Kidney (tissue), 14 donors: ENCODE results near the gene BRIP1. TPM values are rescaled to one million over a fixed set of nuclear protein-coding genes. Genes with fewer than 3 reads are reported as not detected.

Experiments
- DNase-seq, 5 donors: peaks; one replicate each; pipeline ENCODE4 v3.0.0-alpha.2; 2013 to 2020
- FAIRE-seq: peaks from 2 replicates; lab custom pipeline; 2012; peaks lifted over from hg19 to GRCh38; lab: Jason Lieb, UNC
- H3K27ac ChIP-seq, 2 donors: one replicate each; pipeline ENCODE4 v1.7.0; 2013; ENCODE audit warnings: low read depth in 2 of 2, low read length in 2 of 2, inconsistent platforms in 1 of 2
- H3K27me3 ChIP-seq: one replicate; pipeline ENCODE4 v1.7.1; 2013; ENCODE audit warnings: low read length, inconsistent platforms; ENCODE audit not compliant: control insufficient read depth, insufficient read depth
- H3K36me3 ChIP-seq, 3 donors: one replicate each; pipeline versions ENCODE4 v1.7.0 to v1.7.1; 2013; ENCODE audit warnings: low read length in 3 of 3, control low read depth in 1 of 3, inconsistent platforms in 1 of 3; ENCODE audit not compliant: insufficient read depth in 3 of 3, control insufficient read depth in 2 of 3
- H3K4me1 ChIP-seq, 3 donors: one replicate each; pipeline versions ENCODE4 v1.7.0 to v1.7.1; 2013; ENCODE audit warnings: low read length in 3 of 3, inconsistent platforms in 1 of 3, low read depth in 1 of 3; ENCODE audit not compliant: control insufficient read depth in 2 of 3, insufficient read depth in 2 of 3
- H3K4me3 ChIP-seq, 3 donors: one replicate each; pipeline versions ENCODE4 v1.7.0 to v1.8.1; 2013; ENCODE audit warnings: low read length in 3 of 3, control low read depth in 1 of 3, inconsistent platforms in 1 of 3
- H3K9ac ChIP-seq, 3 donors: one replicate each; pipeline versions ENCODE4 v1.7.0 to v1.7.1; 2013; ENCODE audit warnings: low read length in 3 of 3, control low read depth in 1 of 3, inconsistent platforms in 1 of 3
- H3K9me3 ChIP-seq, 3 donors: one replicate each; pipeline versions ENCODE4 v1.7.0 to v1.7.1; 2013; ENCODE audit warnings: low read length in 3 of 3, control low read depth in 1 of 3, inconsistent platforms in 1 of 3; ENCODE audit not compliant: control insufficient read depth in 2 of 3, insufficient read depth in 1 of 3
- intact Hi-C: fragments of 100-400 bp; cut with DNase I; formaldehyde crosslinking; loops from one replicate; pipeline ENCODE4 v1.11.1; 2022
- polyA plus RNA-seq: library from polyadenylated mRNA; stranded (reverse); fragments of 350-450 nt; fragmentation: Illumina TruSeq; extraction: RNeasy Lipid Tissue Mini Kit (QIAGEN cat#74804); gene quantifications from one replicate; pipeline ENCODE4 v1.2.3, GENCODE V29; 2014; ENCODE audit warnings: low read depth, low replicate concordance; ENCODE audit not compliant: insufficient read depth
- total RNA-seq: library from RNA; stranded (reverse); fragmentation: NEBNext Ultra II Directional; extraction: Animal tissue kit (Norgen Biotek cat#: 25700); gene quantifications from one replicate; pipeline ENCODE4 v1.2.1, GENCODE V29; 2021
- TF ChIP-seq, protein P1 (sequence below): IDR thresholded peaks from 3 replicates; pipeline ENCODE4 v1.5.1; 2012; ENCODE audit warnings: mild to moderate bottlenecking, moderate library complexity, borderline replicate concordance; ENCODE audit not compliant: insufficient read depth; ENCODE audit errors: extremely low read depth
- donor health status: control.
- donor health status: control.
- donor health status: control.
- donor health status: control.
- donor health status: control.
- donor health status: DM: yes; HTN: yes; CAD: no.
- donor health status: Normal renal cell carcinoma (clear cell type).

Gene BRIP1
- total and polyA plus RNA-seq, 2 donors from 2014 or later = 0.54 TPM; not detected in 1

DNA sequence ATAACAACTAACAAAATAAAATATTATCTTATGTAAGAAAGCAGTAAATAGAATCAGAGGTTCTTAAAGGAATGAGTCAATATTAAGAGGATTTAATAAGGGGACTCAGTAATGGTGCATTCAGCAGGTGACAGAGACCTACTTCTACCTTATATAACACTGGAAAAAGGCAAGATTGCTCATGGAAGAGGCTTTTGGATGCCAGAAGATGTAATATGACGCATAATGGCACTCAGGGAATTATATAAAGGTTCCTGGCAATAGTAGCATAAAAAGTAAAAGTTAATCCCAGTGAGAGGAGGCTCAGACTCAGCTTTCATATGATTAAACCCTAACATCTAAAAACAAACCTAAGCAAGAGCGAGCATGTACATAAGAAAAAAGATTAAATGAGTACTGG, 136.4 kb downstream of the BRIP1 start:
- TF ChIP-seq, protein P1, sequence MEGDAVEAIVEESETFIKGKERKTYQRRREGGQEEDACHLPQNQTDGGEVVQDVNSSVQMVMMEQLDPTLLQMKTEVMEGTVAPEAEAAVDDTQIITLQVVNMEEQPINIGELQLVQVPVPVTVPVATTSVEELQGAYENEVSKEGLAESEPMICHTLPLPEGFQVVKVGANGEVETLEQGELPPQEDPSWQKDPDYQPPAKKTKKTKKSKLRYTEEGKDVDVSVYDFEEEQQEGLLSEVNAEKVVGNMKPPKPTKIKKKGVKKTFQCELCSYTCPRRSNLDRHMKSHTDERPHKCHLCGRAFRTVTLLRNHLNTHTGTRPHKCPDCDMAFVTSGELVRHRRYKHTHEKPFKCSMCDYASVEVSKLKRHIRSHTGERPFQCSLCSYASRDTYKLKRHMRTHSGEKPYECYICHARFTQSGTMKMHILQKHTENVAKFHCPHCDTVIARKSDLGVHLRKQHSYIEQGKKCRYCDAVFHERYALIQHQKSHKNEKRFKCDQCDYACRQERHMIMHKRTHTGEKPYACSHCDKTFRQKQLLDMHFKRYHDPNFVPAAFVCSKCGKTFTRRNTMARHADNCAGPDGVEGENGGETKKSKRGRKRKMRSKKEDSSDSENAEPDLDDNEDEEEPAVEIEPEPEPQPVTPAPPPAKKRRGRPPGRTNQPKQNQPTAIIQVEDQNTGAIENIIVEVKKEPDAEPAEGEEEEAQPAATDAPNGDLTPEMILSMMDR = no peak
- Histone ChIP-seq H3K27ac (no peak overlapping the region), H3K4me1 (no peaks in the 10 kb centered on the region), H3K27me3 (no peaks in the 10 kb centered on the region), H3K9ac (no peak overlapping the region), H3K36me3 (no peaks in the 10 kb centered on the region), H3K4me3 (no peak overlapping the region), H3K9me3 (no peaks in the 10 kb centered on the region)
- no peak for DNase-seq
- FAIRE-seq = no peak
- intact Hi-C loops = no loop called here

DNA sequence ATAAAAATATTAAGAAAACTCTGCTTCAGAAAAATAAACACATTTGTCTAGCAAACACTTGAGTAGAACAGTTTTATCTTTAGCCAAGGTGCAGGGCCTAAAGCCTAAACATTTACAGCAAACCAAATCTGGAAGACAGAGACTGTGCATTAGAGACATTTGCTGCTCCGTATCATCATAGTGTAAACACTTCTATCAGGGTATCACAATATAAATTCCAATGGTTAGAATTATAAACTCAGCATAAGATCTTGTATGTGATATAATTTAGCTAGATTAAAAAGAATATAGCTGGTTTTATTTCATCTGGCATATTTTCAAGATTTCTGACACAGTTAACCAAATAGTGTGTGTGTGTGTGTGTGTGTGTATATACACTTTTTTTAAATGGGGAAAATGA, 138.6 kb downstream of the BRIP1 start:
- FAIRE-seq (no peak), DNase-seq (no peak)
- H3K4me3 ChIP-seq = no peak overlapping the region
- TF ChIP-seq, protein P1 = no peak
- no peaks in the 10 kb centered on the region for H3K27me3 ChIP-seq
- no peak overlapping the region for H3K27ac ChIP-seq
- intact Hi-C loops = no loop called here
- no peaks in the 10 kb centered on the region for H3K9me3 ChIP-seq
- no peaks in the 10 kb centered on the region for H3K4me1 ChIP-seq
- H3K36me3 ChIP-seq = no peaks in the 10 kb centered on the region
- no peak overlapping the region for H3K9ac ChIP-seq

DNA sequence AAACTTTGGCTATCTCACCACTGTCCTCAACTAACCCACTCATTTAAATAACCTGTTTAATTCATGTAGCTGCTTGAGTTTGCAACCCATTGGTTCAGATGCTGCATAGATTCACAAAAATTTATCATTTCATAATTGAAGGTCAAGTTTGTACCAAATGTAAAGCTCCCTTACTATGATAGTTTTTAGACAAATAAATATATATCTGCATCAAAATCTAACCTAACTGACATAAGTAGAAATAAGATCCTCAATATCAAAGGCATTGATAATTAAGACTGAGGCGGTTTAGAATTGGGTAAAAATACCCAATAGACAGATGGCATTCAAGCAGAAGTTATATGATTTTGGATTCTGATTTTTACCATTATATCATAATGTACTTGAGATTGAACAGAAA, 139.4 kb downstream of the BRIP1 start:
- no peaks in the 10 kb centered on the region for H3K9me3 ChIP-seq
- intact Hi-C loops = no loop called here
- H3K9ac ChIP-seq = no peak overlapping the region
- no peak overlapping the region for H3K4me3 ChIP-seq
- no peak for DNase-seq
- no peaks in the 10 kb centered on the region for H3K36me3 ChIP-seq
- H3K4me1 ChIP-seq = no peaks in the 10 kb centered on the region
- no peaks in the 10 kb centered on the region for H3K27me3 ChIP-seq
- no peak overlapping the region for H3K27ac ChIP-seq
- no peak for FAIRE-seq
- TF ChIP-seq, protein P1 = no peak

DNA sequence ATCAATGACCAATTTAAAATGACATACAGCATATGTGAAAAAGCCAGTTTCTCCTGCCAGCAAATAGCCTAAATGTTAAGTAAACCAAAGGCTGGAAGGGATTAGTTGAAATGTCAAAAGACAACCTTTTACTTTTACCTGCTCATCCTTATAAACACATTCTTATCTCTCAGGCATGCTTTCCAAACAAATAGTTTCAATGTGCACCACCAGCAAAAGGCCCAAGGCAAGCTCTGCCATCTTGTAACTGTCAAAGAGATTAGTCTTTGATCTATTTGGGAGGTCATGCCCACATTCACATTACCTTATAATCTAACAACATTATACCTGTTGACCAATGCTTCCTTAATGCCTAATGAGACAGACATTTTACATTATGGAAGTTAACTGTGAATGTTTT, 140.1 kb downstream of the BRIP1 start:
- no peaks in the 10 kb centered on the region for H3K4me1 ChIP-seq
- TF ChIP-seq, protein P1 = no peak
- no peak overlapping the region for H3K9ac ChIP-seq
- H3K4me3 ChIP-seq = no peak overlapping the region
- no peak overlapping the region for H3K27ac ChIP-seq
- no peaks in the 10 kb centered on the region for H3K9me3 ChIP-seq
- DNase-seq (no peak), FAIRE-seq (no peak)
- intact Hi-C loops = no loop called here
- no peaks in the 10 kb centered on the region for H3K27me3 ChIP-seq
- H3K36me3 ChIP-seq = no peaks in the 10 kb centered on the region
